CD4-positive, alpha-beta T cell (primary cell): ENCODE results near the gene CC2D2B. TPM values are rescaled to one million over a fixed set of nuclear protein-coding genes. Genes with fewer than 3 reads are reported as not detected.

Source experiments
- ATAC-seq: fragments of 200-7000 bp; cut with Tn5 transposase; one replicate; pipeline ENCODE4 v1.10.0; 2022; ENCODE audit warnings: mild to moderate bottlenecking; ENCODE audit not compliant: poor library complexity
- CTCF ChIA-PET: fragments of 350-600 bp; sonication (Branson Sonifier 250); formaldehyde crosslinking; loops from one replicate; lab custom pipeline; 2021; ENCODE audit warnings: antibody characterized with exemption, inconsistent platforms; lab: Charles Lee
- POLR2A ChIA-PET: fragments of 350-600 bp; sonication (Branson Sonifier 250); formaldehyde crosslinking; loops from one replicate; lab custom pipeline; 2021; ENCODE audit warnings: antibody characterized with exemption, inconsistent platforms; lab: Charles Lee
- DNase-seq, 14 experiments: peaks; one replicate each; pipeline ENCODE4 v3.0.0-alpha.2; 2013 to 2020; ENCODE audit warnings: mixed read lengths in 2 of 14
- H3K27ac ChIP-seq, 2 donors: one replicate each; pipeline versions ENCODE4 v1.5.1 to v1.7.0; 2013; ENCODE audit warnings: low read length in 2 of 2, low read depth in 1 of 2, mild to moderate bottlenecking in 1 of 2
- H3K27me3 ChIP-seq, 2 experiments: 1 replicate in 1 of 2; 2 replicates in 1 of 2; pipeline versions ENCODE4 v1.6.1 to v1.7.0; 2013; ENCODE audit warnings: low read length in 2 of 2, control low read depth in 1 of 2, mild to moderate bottlenecking in 1 of 2, moderate library complexity in 1 of 2; ENCODE audit not compliant: insufficient read depth in 2 of 2, control insufficient read depth in 1 of 2
- H3K36me3 ChIP-seq: one replicate; pipeline ENCODE4 v1.6.1; 2013; ENCODE audit warnings: low read length, control low read depth; ENCODE audit not compliant: insufficient read depth
- H3K4me1 ChIP-seq: one replicate; pipeline ENCODE4 v1.6.1; 2013; ENCODE audit warnings: low read length, control low read depth; ENCODE audit not compliant: insufficient read depth
- H3K4me3 ChIP-seq: one replicate; pipeline ENCODE4 v1.5.1; 2013; ENCODE audit warnings: mild to moderate bottlenecking, low read length, moderate library complexity
- H3K9me3 ChIP-seq, 2 experiments: 1 replicate in 1 of 2; 2 replicates in 1 of 2; pipeline versions ENCODE4 v1.6.1 to v1.7.0; 2013; ENCODE audit warnings: low read length in 2 of 2, mild to moderate bottlenecking in 2 of 2, control low read depth in 1 of 2, moderate library complexity in 1 of 2; ENCODE audit not compliant: control insufficient read depth in 1 of 2, insufficient read depth in 1 of 2
- H3K27ac Mint-ChIP-seq: one replicate; pipeline ENCODE4 v1.8.0; 2020; ENCODE audit warnings: mixed read lengths
- H3K27me3 Mint-ChIP-seq: one replicate; pipeline ENCODE4 v1.8.0; 2021; ENCODE audit warnings: mixed read lengths
- H3K36me3 Mint-ChIP-seq: one replicate; pipeline ENCODE4 v1.8.0; 2021; ENCODE audit warnings: low read depth, mixed read lengths
- H3K4me1 Mint-ChIP-seq: one replicate; pipeline ENCODE4 v1.8.0; 2021; ENCODE audit warnings: low read depth, mixed read lengths
- H3K4me3 Mint-ChIP-seq: one replicate; pipeline ENCODE4 v1.8.0; 2020; ENCODE audit warnings: mild to moderate bottlenecking, mixed read lengths
- H3K9me3 Mint-ChIP-seq: one replicate; pipeline ENCODE4 v1.8.0; 2020; ENCODE audit warnings: mixed read lengths
- intact Hi-C, 2 experiments: fragments of 100-400 bp; cut with DNase I in 1 of 2; cut with micrococcal nuclease in 1 of 2; formaldehyde crosslinking; loops; one replicate each; pipeline versions ENCODE4 v1.15.1 to v1.9.0; 2023 to 2025; cut with DNase I, micrococcal nuclease
- total RNA-seq, 174 experiments: library from RNA in 2 of 174; stranded (reverse) in 2 of 174; gene quantifications; one replicate each; pipeline ENCODE4 v1.2.3 and lab custom pipeline; 2021 to 2026
- TF ChIP-seq, protein P1 (sequence below): fragments of 200-600 bp; IDR thresholded peaks from one replicate; pipeline ENCODE4 v1.8.0; 2022; ENCODE audit warnings: antibody characterized with exemption, mild to moderate bottlenecking

CC2D2B gene
- total RNA-seq, 2 experiments from 2014 or later: not detected

- H3K36me3 ChIP-seq: no peaks in the 10 kb centered on the region
- Mint-ChIP-seq H3K4me3 (no peak overlapping the region), H3K27ac (no peak overlapping the region), H3K9me3 (no peaks in the 10 kb centered on the region), H3K4me1 (no peaks in the 10 kb centered on the region), H3K27me3 (peaks cover 5% of the 10 kb centered on the region), H3K36me3 (no peaks in the 10 kb centered on the region)
- ChIA-PET CTCF (no interaction called here), POLR2A (no interaction called here)
- DNase-seq (no peak), ATAC-seq (no peak)
- intact Hi-C loops: no loop called here
- H3K9me3 ChIP-seq: no peaks in the 10 kb centered on the region
- no peak overlapping the region for H3K27ac ChIP-seq
- no peak overlapping the region for H3K4me3 ChIP-seq
- H3K27me3 ChIP-seq: peaks cover 0 to 3% of the 10 kb centered on the region in 2 experiments
- TF ChIP-seq, protein P1, sequence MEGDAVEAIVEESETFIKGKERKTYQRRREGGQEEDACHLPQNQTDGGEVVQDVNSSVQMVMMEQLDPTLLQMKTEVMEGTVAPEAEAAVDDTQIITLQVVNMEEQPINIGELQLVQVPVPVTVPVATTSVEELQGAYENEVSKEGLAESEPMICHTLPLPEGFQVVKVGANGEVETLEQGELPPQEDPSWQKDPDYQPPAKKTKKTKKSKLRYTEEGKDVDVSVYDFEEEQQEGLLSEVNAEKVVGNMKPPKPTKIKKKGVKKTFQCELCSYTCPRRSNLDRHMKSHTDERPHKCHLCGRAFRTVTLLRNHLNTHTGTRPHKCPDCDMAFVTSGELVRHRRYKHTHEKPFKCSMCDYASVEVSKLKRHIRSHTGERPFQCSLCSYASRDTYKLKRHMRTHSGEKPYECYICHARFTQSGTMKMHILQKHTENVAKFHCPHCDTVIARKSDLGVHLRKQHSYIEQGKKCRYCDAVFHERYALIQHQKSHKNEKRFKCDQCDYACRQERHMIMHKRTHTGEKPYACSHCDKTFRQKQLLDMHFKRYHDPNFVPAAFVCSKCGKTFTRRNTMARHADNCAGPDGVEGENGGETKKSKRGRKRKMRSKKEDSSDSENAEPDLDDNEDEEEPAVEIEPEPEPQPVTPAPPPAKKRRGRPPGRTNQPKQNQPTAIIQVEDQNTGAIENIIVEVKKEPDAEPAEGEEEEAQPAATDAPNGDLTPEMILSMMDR: no peak
- H3K4me1 ChIP-seq: no peaks in the 10 kb centered on the region
Measured at GRCh38 chr10:95920798-95921426, 13.1 kb downstream of the CC2D2B start.

DNA sequence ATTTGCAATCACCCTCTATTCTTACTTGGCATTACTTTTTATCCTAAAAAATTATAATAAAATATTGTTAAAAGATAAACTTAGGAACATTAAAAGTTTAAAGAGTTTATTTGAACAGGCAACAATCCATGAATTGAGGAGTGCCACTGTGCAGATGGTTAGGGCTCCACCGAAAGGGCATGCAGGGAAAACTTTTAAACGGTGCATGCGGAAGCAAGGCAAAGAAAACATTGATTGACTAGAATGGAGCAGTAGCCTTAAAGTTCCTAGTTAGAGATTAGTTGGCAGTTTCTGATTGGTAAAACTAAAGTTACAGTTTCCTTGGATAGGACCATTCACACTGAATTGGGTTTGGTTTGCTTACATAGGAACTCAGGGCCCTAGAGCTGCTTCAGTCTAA is 17.3 kb downstream of the CC2D2B start:
- Histone ChIP-seq H3K27ac (no peak overlapping the region), H3K27me3 (peaks cover 0 to 3% of the 10 kb centered on the region in 2 experiments), H3K9me3 (no peaks in the 10 kb centered on the region), H3K4me1 (no peaks in the 10 kb centered on the region), H3K36me3 (no peaks in the 10 kb centered on the region), H3K4me3 (no peak overlapping the region)
- Mint-ChIP-seq H3K9me3 (no peaks in the 10 kb centered on the region), H3K4me3 (no peak overlapping the region), H3K36me3 (no peaks in the 10 kb centered on the region), H3K27ac (no peak overlapping the region), H3K27me3 (no peaks in the 10 kb centered on the region), H3K4me1 (no peaks in the 10 kb centered on the region)
- TF ChIP-seq, protein P1: no peak
- intact Hi-C loops: no loop called here
- ChIA-PET CTCF (no interaction called here), POLR2A (interaction anchor here (0.8 kb wide), 1 partner anchor 450 kb away, joined by 3 read pairs; no protein-coding TSS in a partner anchor)
- no peak for DNase-seq
- no peak for ATAC-seq

DNA sequence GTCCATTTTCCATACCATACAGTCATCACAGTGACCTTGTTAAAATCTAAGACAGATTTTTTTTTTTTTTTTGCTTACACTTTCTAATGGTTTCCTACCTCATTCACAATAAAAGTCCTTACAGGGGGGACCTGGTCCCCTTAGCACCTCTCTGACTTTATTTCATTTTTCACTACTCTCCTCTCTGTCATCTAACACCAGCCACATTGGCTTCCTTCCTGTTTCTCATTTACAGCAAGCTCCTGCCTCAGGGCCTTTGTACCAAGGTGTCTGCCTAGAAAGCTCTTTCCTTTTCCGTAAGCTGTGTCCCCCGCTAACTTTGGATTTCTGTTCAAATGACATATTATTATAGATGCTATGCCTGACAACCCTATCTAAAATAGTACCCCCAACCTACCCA is 27.7 kb downstream of the CC2D2B start:
- Histone ChIP-seq H3K27ac (no peak overlapping the region), H3K4me3 (no peak overlapping the region), H3K9me3 (peaks cover 0 to 14% of the 10 kb centered on the region in 2 experiments), H3K4me1 (no peaks in the 10 kb centered on the region), H3K36me3 (no peaks in the 10 kb centered on the region), H3K27me3 (no peaks in the 10 kb centered on the region)
- no peak for DNase-seq
- H3K27me3 Mint-ChIP-seq: peaks cover 6% of the 10 kb centered on the region
- peaks cover 7% of the 10 kb centered on the region for H3K36me3 Mint-ChIP-seq
- intact Hi-C loops: no loop called here
- H3K4me1 Mint-ChIP-seq: no peaks in the 10 kb centered on the region
- TF ChIP-seq, protein P1: no peak
- no peak overlapping the region for H3K27ac Mint-ChIP-seq
- peaks cover 11% of the 10 kb centered on the region for H3K9me3 Mint-ChIP-seq
- CTCF ChIA-PET: no interaction called here
- no peak overlapping the region for H3K4me3 Mint-ChIP-seq
- ATAC-seq: no peak
- POLR2A ChIA-PET: no interaction called here
